Fibroblast of lung (primary cell): Measurements from ENCODE around the gene CYP27A1. TPM values are rescaled to one million over a fixed set of nuclear protein-coding genes. Genes with fewer than 3 reads are reported as not detected.

Experiments used
- DNase-seq, 2 donors: peaks; one replicate each; pipeline versions ENCODE4 v3.0.0 to v3.0.0-alpha.2; 2010; ENCODE audit warnings: low read depth in 2 of 2
- H2AFZ ChIP-seq: 2 replicates; pipeline ENCODE4 v1.5.1; 2012; ENCODE audit warnings: low read length, control low read depth, inconsistent platforms
- H3K27ac ChIP-seq: 2 replicates; pipeline ENCODE4 v1.5.1; 2011; ENCODE audit warnings: low read length, control low read depth; ENCODE audit not compliant: insufficient read depth
- H3K27me3 ChIP-seq: 2 replicates; pipeline ENCODE4 v1.5.1; 2011; ENCODE audit warnings: mild to moderate bottlenecking, low read length; ENCODE audit not compliant: control insufficient read depth, insufficient read depth
- H3K36me3 ChIP-seq: 2 replicates; pipeline ENCODE4 v1.5.1; 2011; ENCODE audit warnings: low read length; ENCODE audit not compliant: control insufficient read depth, insufficient read depth
- H3K4me1 ChIP-seq: 2 replicates; pipeline ENCODE4 v1.5.1; 2011; ENCODE audit warnings: low read length; ENCODE audit not compliant: control insufficient read depth, insufficient read depth; ENCODE audit errors: extremely low read depth
- H3K4me2 ChIP-seq: 2 replicates; pipeline ENCODE4 v1.5.1; 2011; ENCODE audit warnings: low read length, control low read depth; ENCODE audit not compliant: insufficient read depth; ENCODE audit errors: extremely low read depth
- H3K4me3 ChIP-seq, 4 experiments: fragments of 200-600 bp in 1 of 4; sonication (generic) in 1 of 4; replicated peaks in 1 of 4; 2 replicates each; pipeline ENCODE4 v1.5.1; 2011 to 2016; ENCODE audit warnings: low read length in 4 of 4, low read depth in 3 of 4, mild to moderate bottlenecking in 3 of 4, control low read depth in 2 of 4, inconsistent platforms in 1 of 4, mixed read lengths in 1 of 4; ENCODE audit not compliant: insufficient read depth in 1 of 4; ENCODE audit errors: control extremely low read depth in 1 of 4
- H3K79me2 ChIP-seq: 2 replicates; pipeline ENCODE4 v1.5.1; 2012; ENCODE audit warnings: mild to moderate bottlenecking, low read length, inconsistent platforms; ENCODE audit not compliant: control insufficient read depth, insufficient read depth
- H3K9ac ChIP-seq: 2 replicates; pipeline ENCODE4 v1.5.1; 2011; ENCODE audit warnings: mild to moderate bottlenecking, low read length, control low read depth; ENCODE audit not compliant: insufficient read depth
- H3K9me3 ChIP-seq: 2 replicates; pipeline ENCODE4 v1.5.1; 2012; ENCODE audit warnings: low read depth, low read length; ENCODE audit not compliant: control insufficient read depth, insufficient read depth
- H4K20me1 ChIP-seq: 2 replicates; pipeline ENCODE4 v1.5.1; 2011; ENCODE audit warnings: low read length; ENCODE audit not compliant: control insufficient read depth, insufficient read depth; ENCODE audit errors: extremely low read depth
- EZH2 ChIP-seq: IDR thresholded peaks from 2 replicates; pipeline ENCODE4 v1.5.1; 2012; ENCODE audit warnings: low read length, control low read depth, mild to moderate bottlenecking; ENCODE audit errors: missing control alignments
- polyA plus RNA-seq, 2 donors: library from polyadenylated mRNA; depleted of rRNA in 1 of 2; stranded (reverse) in 1 of 2; unstranded in 1 of 2; fragments of >200 nt; gene quantifications; 2 replicates each; pipeline ENCODE4 v1.2.1, GENCODE V29; 2011 to 2012; ENCODE audit warnings: missing spikeins in 1 of 2
- total RNA-seq: library from RNA; depleted of rRNA; stranded (reverse); fragments of >200 nt; gene quantifications from 2 replicates; pipeline ENCODE4 v1.2.1, GENCODE V29; 2014
- TF ChIP-seq, protein P1 (sequence below), 2 donors: IDR thresholded peaks in 1 of 2; conservative IDR thresholded peaks in 1 of 2; 1 replicate in 1 of 2; 2 replicates in 1 of 2; pipeline ENCODE4 v1.5.1; 2011 to 2012; ENCODE audit warnings: low read length in 2 of 2, control low read depth in 1 of 2, inconsistent platforms in 1 of 2, low read depth in 1 of 2, mild to moderate bottlenecking in 1 of 2

Gene CYP27A1
- total and polyA plus RNA-seq, 2 donors (not counting 1 experiment from before 2014, with no cell fraction given), result 12.7 to 53.8 TPM

DNA sequence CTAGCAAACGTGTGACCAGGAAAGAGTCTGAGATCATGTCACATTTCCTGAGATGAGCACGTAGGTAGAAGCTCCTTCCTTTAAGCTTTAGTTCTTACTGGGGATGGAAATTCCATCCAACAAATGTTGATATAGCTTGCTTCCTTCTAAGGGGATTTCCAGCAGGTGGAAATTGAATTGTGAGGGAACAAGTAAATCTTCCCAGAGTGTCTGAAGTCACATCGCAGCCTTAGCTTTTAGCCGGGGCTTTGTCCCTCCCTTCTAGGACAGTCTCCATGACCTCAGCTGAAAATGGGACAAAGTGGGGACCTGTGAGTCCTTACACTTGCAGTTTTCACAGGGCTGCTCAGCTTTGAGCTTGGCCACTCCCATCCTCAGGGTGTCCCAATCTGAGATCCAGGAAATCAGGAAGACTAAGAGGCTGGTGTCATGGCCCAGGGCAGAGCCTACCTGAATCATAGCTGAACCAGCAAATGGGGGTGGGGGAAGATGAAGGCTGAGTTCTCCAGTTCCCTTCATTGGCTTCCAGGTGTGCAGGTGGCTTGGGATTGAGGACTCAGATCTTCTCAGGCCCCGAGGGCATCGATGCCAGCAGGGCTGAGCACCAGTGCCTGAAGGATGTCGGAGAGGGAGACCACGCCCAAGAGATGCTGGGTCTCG, 41.4 kb downstream of the CYP27A1 start:
- TF ChIP-seq EZH2, result no peak
- H3K27ac ChIP-seq, result no peak overlapping the region
- H3K27me3 ChIP-seq, result peaks cover 9% of the 10 kb centered on the region

DNA sequence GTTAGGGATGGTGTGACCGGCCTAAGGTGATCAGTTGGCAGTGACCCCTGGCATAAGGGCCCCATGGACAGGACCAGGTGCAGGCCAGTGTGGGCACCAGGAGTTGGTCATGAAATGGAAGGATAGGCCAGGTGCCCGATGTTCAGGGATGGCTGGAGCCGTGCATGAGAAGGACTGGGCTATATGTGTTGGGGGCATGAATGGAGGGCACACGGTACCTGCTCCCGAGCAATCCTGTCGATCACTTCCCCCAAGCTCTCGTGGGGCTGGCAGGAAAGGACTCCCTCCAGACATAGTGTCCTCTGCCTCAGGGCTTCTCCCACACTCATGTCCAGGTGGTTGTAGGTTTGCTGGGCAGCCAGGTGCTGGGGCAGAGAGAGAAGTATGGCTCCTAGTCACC, 42.1 kb downstream of the CYP27A1 start:
- H3K79me2 ChIP-seq, result no peaks in the 10 kb centered on the region
- H4K20me1 ChIP-seq, result no peaks in the 10 kb centered on the region
- no peak overlapping the region for H2AFZ ChIP-seq
- H3K9me3 ChIP-seq, result no peaks in the 10 kb centered on the region
- H3K9ac ChIP-seq, result no peak overlapping the region
- DNase-seq, result no peak
- no peak overlapping the region for H3K4me3 ChIP-seq
- H3K27me3 ChIP-seq, result peaks cover 9% of the 10 kb centered on the region
- no peak for TF ChIP-seq EZH2
- TF ChIP-seq, protein P1, sequence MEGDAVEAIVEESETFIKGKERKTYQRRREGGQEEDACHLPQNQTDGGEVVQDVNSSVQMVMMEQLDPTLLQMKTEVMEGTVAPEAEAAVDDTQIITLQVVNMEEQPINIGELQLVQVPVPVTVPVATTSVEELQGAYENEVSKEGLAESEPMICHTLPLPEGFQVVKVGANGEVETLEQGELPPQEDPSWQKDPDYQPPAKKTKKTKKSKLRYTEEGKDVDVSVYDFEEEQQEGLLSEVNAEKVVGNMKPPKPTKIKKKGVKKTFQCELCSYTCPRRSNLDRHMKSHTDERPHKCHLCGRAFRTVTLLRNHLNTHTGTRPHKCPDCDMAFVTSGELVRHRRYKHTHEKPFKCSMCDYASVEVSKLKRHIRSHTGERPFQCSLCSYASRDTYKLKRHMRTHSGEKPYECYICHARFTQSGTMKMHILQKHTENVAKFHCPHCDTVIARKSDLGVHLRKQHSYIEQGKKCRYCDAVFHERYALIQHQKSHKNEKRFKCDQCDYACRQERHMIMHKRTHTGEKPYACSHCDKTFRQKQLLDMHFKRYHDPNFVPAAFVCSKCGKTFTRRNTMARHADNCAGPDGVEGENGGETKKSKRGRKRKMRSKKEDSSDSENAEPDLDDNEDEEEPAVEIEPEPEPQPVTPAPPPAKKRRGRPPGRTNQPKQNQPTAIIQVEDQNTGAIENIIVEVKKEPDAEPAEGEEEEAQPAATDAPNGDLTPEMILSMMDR (conservative IDR thresholded peaks at IDR 0.05 in 1 of 2, IDR thresholded peaks at IDR 0.05 in 1 of 2; ENCODE audit: low read depth in 1 of 2, low read length in 2 of 2), result no peak
- no peaks in the 10 kb centered on the region for H3K4me1 ChIP-seq
- H3K4me2 ChIP-seq, result no peak overlapping the region
- H3K27ac ChIP-seq, result no peak overlapping the region
- H3K36me3 ChIP-seq, result no peaks in the 10 kb centered on the region

More for the DNA sequence above, 41.4 kb downstream of the CYP27A1 start:
- H3K4me3 ChIP-seq, result no peak overlapping the region
- H3K9ac ChIP-seq, result no peak overlapping the region
- no peak overlapping the region for H3K4me2 ChIP-seq
- no peaks in the 10 kb centered on the region for H3K79me2 ChIP-seq
- H2AFZ ChIP-seq, result no peak overlapping the region
- no peaks in the 10 kb centered on the region for H3K4me1 ChIP-seq
- no peaks in the 10 kb centered on the region for H3K9me3 ChIP-seq
- DNase-seq, result no peak
- H3K36me3 ChIP-seq, result no peaks in the 10 kb centered on the region
- no peaks in the 10 kb centered on the region for H4K20me1 ChIP-seq

DNA sequence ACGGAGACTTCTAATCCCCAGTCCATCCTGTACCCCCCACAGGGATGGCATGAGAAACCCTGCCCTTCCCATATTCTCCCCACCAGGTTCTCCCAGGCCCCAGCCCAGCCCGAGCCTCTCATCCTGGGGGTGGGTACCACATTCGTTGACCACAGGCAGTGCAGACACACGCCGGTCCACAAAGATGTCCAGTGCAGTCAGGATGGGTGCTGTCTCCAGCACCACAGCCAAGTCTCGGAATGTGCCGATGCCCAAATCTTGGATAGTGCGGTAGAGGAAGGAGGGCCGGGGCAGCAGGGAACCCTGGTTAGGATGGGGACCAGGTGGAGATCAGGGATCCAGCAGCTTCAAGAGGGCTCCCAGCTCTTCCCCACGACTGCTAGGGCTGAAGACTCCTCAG, 44.8 kb downstream of the CYP27A1 start:
- no peak overlapping the region for H3K9ac ChIP-seq
- no peak overlapping the region for H3K4me2 ChIP-seq
- no peak overlapping the region for H3K4me3 ChIP-seq
- no peaks in the 10 kb centered on the region for H3K4me1 ChIP-seq
- no peak overlapping the region for H2AFZ ChIP-seq
- H3K27ac ChIP-seq, result no peak overlapping the region
- peaks cover 13% of the 10 kb centered on the region for H3K27me3 ChIP-seq
- TF ChIP-seq, protein P1 (conservative IDR thresholded peaks at IDR 0.05 in 1 of 2, IDR thresholded peaks at IDR 0.05 in 1 of 2; ENCODE audit: low read depth in 1 of 2, low read length in 2 of 2), result no peak
- no peak for TF ChIP-seq EZH2
- no peaks in the 10 kb centered on the region for H4K20me1 ChIP-seq
- DNase-seq, result no peak
- H3K79me2 ChIP-seq, result no peaks in the 10 kb centered on the region
- H3K36me3 ChIP-seq, result no peaks in the 10 kb centered on the region
- no peaks in the 10 kb centered on the region for H3K9me3 ChIP-seq
